NCI-H2029 (cell line): ENCODE results near the gene AP2A2.
"Not testable (repeated sequence)": the region's sequence is repeated elsewhere in the genome, so short reads cannot be mapped to it uniquely, and the experiment has no call there.

Experiments used
- DNase-seq: peaks from one replicate; lab custom pipeline; 2025; lab: John Stamatoyannopoulos, UW

Gene AP2A2

DNA sequence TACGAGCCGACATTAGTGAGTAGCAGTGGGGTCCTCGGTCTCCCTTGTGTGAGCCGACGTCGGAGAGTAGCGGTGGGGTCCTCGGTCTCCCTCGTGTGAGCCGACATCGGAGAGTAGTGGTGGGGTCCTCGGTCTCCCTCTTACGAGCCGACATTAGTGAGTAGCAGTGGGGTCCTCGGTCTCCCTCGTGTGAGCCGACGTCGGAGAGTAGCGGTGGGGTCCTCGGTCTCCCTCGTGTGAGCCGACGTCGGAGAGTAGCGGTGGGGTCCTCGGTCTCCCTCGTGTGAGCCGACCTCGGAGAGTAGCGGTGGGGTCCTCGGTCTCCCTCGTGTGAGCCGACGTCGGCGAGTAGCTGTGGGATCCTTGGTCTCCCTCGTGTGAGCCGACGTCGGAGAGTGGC lies 49.7 kb downstream of the AP2A2 start:
- not testable (repeated sequence) for DNase-seq

GRCh38 chr11:975827-976226 lies 50.2 kb downstream of the AP2A2 start:
- DNase-seq: no peak

- no peak for DNase-seq
Measured at GRCh38 chr11:976431-977160, 50.9 kb downstream of the AP2A2 start.

- DNase-seq: no peak
Measured at GRCh38 chr11:977830-978720, 52.4 kb downstream of the AP2A2 start.

DNA sequence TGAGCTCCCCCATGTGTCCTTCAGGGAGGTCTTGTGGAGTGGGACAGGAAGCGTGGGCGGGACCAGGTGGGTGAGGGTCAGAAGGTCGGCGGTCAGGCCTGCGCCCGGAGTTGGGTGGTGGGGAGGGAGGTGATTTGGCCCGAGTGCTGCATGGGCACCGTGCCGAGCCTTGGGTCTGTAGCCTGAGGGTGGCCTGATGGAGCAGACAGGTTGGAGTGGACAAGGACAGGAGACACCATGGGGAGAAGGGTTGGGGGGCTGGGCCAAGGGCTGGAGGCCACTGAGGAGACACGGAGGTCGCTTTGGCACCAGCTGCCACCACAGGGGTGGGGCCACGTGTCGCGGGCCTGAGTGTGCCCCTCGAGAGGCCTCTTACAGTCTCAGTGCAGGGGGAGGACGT lies 53.1 kb downstream of the AP2A2 start:
- DNase-seq: no peak

DNA sequence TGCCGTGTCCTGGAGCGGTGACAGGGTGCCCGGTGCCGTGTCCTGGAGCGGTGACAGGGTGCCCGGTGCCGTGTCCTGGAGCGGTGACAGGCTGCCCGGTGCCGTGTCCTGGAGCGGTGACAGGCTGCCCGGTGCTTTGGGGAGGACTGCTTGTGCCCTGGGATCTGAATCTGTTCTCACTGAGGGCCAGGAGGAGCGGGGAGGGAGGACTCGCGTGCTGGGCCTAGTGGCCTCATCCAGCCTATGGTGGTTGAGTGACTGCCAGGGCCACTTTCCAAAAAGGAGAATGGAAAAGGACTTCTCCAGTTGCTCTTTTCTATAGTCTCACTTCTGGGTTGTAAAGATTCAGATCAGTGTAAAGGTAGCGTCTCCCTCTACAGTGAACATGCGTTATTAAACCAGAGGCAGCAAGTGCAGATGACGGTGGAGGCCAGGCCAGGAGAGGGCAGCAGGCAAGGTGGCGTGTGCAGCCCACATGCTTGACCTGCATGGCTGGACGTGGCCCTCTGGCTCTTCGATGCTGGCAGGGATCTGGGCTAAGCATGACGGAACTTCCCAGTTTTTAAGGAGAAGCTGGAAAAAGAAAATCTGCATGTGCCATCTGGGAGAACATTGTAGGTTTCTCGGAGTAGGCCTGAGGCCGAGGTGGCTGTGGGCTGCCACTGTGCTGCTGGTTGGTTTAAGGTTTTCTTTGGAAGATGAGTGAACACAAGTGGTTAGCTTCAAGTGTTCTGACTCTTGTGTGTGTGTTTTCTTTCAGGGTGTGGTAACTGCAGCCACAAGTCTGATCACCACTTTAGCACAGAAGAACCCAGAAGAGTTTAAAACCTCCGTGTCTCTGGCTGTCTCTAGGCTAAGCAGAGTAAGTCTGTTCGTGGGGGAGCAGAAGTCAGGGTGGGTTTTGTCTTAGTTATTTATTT lies 55.0 kb downstream of the AP2A2 start:
- no peak for DNase-seq

- no peak for DNase-seq
Measured at GRCh38 chr11:981764-982163, 56.1 kb downstream of the AP2A2 start.

GRCh38 chr11:984546-984945 lies 58.9 kb downstream of the AP2A2 start:
- DNase-seq: no peak

GRCh38 chr11:985406-985805 lies 59.7 kb downstream of the AP2A2 start:
- no peak for DNase-seq

DNA sequence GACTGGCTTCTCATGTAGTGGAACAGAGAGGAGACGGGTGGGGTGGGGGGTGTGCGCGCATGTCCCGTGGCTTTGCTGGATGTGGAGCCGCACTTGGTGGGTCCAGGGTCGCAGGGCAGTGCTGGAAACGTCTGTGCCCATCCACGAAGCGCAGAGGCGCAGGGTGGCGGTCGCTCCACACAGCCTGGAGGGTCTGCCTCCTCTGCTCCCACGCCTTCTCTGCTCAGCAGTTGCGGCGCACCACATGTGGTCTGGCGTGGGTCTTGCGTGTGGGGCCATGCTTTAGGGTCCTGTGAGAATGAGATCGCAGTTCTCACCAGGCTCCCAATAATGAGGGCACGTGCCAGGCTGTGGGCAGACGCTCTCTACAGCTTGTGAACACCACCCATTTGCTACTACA lies 60.2 kb downstream of the AP2A2 start:
- no peak for DNase-seq

DNA sequence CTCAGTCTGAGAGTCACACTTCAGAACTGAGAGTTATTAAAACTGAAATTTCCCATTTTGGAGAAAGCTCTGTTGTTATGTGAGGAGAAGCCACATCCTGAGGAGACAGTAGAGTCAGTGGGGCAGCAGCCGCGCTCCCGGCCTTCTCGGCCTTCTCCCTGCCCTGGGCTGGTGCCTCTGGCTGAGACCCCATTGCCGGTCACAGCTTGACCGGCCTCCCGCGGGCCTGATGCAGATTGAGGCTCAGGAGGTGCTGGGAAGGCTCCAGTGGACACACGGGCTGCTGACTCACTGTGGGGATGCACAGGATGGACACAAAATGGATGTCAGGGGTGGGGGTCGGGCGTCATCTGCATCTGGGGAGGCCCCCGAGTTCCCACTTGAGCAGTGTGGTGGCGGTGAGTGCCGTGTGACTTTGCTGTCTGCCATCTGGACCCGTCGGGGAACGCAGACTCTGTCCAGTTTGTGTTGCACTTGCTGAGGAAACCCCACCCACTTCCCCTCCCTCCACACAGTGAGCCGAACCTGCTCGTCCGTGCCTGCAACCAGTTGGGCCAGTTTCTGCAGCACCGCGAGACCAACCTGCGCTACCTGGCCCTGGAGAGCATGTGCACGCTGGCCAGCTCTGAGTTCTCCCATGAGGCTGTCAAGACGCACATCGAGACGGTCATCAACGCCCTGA lies 60.7 kb downstream of the AP2A2 start:
- no peak for DNase-seq

GRCh38 chr11:986952-987305 lies 61.3 kb downstream of the AP2A2 start:
- DNase-seq: no peak

- no peak for DNase-seq
Measured at GRCh38 chr11:987671-988070, 62.0 kb downstream of the AP2A2 start.

- no peak for DNase-seq
Measured at GRCh38 chr11:990101-990500, 64.4 kb downstream of the AP2A2 start.

DNA sequence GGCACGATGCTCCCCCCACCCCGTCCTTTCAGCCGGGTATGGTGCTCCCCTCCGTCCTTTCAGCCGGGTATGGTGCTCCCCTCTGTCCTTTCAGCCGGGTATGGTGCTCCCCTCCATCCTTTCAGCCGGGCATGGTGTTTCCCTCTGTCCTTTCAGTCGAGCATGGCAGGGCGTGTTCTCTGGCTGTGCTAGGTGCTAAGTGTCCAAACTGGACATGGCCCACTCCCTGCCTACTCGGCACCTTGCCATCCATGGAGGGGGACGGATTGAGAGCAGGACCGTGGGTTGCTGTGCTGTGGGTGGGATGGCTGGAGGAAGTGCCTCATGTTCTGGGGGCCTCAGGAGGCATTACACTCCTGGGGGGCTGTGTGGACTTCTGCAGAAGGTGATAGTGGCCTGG lies 65.4 kb downstream of the AP2A2 start:
- no peak for DNase-seq

GRCh38 chr11:991711-992307 lies 66.1 kb downstream of the AP2A2 start:
- no peak for DNase-seq

DNA sequence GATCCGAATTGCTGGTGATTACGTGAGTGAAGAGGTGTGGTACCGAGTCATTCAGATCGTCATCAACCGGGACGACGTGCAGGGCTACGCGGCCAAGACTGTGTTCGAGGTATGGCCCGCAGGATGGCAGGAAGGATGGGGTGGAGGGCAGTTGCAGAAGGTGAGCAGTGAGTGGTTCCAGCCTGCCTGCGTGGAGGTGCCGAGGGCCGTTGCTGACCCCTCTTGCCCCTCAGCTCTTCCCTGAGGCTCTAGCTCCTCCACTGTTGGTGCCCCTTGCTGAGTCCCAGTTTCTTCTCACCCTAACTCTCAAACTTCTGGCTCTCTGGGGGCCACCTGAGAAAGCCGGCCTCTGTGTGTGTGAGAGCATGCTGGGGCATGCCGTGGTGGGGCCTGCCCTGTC lies 66.9 kb downstream of the AP2A2 start:
- no peak for DNase-seq

GRCh38 chr11:993632-994167 lies 68.0 kb downstream of the AP2A2 start:
- no peak for DNase-seq

DNA sequence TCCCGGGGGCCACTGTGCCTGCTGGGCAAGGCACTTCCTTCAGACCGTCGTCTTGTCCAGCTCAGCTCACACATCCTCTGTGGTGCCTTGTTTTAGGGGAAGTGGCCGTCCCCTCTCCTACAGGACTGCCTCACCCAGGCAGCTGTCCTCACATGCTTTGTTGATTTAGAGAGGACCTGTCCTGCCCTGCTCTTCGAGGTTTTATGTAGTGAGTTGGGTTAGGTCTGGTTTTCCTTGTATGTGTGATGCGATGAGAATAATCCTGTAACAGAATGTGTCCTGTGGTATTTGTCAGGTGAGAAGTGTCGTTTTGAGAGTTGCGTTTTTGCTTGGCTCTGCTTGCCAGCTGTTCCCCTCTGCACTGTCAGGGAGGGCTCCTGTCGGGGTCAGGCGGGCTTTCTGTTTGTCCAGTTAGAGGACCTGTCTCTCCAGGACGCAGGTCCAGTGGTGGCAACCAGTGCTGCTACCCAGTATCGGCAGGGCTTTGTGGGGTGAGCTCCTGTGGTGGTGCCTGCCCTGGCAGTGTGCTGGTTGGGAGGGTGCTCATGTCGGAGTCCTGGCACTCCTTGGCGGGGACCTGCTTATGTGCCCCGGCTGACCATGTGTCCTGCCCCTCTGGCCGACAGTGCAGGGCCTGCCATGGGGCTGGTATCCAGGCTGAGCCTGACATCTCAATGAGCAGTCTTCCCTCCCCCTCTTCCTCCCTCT lies 69.5 kb downstream of the AP2A2 start:
- no peak for DNase-seq

DNA sequence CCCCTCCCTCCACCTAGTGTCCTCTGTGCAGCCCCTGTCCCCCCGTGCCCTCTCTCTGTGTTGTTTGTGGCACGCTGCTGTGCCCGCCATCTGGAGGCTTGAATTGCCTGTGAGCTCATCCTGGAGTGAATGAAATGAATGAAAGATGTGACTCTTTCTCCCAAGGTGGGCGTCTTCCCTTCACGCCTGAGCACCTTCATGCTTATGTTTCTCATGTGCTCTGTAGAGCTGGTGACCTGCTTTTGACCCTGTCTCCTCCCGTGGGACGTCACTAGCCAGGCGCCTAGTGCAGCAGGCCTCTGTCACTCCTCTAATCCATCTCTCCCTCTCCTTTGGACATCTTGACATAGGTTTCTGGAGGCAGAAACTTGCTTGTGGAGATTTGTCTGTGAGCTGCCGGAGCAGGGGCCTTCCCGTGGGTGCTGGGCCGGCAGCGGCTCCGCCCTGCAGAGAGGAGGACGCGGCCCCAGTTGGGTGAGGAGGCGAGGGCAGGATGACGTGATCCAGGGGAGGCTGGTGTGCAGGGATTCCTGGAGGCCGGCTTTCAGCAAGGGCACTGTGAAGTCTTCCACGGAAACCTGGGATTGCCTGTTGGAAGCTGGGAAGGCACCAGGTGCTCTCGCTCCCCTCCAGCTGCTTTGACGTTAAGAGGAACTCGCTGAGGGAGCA lies 70.2 kb downstream of the AP2A2 start:
- DNase-seq: no peak
